Measurements from ENCODE around the gene TTC9B. TPM values are rescaled to one million over a fixed set of nuclear protein-coding genes. Genes with fewer than 3 reads are reported as not detected.

TTC9B gene
- total and polyA plus RNA-seq, 3 donors from 2014 or later, result 0.30 to 0.71 (median 0.50) TPM

DNA sequence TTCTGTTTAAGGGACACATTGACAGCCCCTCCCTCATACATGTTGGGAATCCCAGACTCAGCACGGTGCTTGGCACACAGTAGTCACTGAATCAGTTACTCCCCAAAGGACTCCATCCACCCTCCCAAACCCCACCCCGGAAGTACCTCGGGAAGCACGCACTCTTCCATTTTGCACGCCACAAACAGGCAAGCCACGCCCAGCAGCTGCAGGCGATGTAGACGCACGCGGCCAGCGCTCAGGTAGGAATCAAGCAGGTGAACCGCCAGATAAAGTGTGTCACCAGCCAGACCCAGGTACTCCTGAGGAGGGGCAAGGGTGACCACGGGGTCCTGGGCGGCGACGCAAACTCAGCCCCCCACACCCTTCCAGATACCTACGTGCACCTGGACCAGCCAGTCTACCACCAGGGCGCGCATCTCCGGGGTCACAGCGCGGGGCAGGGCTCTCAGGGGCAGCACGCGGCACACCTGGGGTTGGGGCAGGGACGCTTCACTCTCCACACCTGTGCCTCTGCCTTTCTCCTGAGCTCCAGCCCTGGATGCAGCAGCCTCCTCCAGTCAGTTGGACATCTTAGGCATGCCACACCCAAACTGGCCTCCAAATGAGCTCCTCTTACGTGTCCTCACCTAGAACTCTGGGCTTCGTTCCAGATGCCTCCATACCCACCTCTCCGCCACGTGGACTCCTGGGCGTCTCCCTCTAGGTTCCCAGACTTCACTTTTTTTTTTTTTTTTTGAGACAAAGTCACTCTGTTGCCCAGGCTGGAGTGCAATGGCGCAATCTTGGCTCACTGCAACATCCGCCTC is 6.4 kb upstream of the TTC9B start:
- no peaks in the 10 kb centered on the region for H3K27me3 ChIP-seq
- intact Hi-C loops (cut with DNase I; ENCODE audit: low total_unique reads), result no loop called here
- H3K4me3 ChIP-seq, result no peak overlapping the region
- H3K4me1 ChIP-seq, result peaks cover 11% of the 10 kb centered on the region
- H3K36me3 ChIP-seq (ENCODE audit: low read depth, missing control alignments), result no peaks in the 10 kb centered on the region
- no peak for TF ChIP-seq POLR2A (IDR thresholded peaks at IDR 0.05)
- TF ChIP-seq, protein P1, sequence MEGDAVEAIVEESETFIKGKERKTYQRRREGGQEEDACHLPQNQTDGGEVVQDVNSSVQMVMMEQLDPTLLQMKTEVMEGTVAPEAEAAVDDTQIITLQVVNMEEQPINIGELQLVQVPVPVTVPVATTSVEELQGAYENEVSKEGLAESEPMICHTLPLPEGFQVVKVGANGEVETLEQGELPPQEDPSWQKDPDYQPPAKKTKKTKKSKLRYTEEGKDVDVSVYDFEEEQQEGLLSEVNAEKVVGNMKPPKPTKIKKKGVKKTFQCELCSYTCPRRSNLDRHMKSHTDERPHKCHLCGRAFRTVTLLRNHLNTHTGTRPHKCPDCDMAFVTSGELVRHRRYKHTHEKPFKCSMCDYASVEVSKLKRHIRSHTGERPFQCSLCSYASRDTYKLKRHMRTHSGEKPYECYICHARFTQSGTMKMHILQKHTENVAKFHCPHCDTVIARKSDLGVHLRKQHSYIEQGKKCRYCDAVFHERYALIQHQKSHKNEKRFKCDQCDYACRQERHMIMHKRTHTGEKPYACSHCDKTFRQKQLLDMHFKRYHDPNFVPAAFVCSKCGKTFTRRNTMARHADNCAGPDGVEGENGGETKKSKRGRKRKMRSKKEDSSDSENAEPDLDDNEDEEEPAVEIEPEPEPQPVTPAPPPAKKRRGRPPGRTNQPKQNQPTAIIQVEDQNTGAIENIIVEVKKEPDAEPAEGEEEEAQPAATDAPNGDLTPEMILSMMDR (IDR thresholded peaks at IDR 0.05), result no peak
- 64 to 67% methylated on average over 23 to 32 of the region's 32 CpGs for WGBS, 2 donors
- no peaks in the 10 kb centered on the region for H3K9me3 ChIP-seq
- no peak for DNase-seq
- H3K27ac ChIP-seq, result no peak overlapping the region

DNA sequence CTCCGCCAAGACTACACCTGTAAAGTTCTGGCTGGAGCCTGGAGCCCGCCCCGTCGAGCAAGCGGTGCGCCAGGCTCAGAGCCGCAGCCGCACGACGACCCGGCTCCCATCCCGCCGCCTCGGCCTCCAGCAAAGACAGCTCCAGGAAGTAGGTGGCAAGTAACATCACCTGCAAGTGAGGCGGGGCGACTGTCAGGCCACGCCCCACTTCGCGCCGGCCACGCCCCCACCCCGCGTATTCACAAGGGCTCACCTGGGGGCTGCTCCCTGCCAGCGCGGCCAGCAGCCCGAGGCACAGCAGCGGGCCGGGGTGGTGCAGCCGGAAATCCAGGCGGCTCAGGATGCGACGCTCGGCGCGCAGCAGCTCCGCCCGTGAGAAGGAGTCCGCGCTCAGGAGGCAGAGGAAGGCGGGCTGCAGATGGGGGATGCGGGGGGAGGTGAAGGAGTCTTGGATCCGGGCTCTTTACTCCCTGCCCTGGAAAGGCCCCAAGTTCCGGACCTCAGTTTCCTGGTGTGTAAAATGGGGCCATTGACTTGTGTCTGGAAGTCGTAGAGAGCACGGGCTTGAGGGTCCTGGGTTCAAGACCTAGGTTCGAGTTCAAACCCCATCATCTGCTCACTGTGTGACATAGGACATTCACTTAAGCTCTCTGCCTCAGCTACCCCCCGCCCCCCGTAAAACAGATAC is 5.1 kb upstream of the TTC9B start:
- H3K27ac ChIP-seq, result no peak overlapping the region
- TF ChIP-seq POLR2A (IDR thresholded peaks at IDR 0.05), result no peak
- TF ChIP-seq, protein P1 (IDR thresholded peaks at IDR 0.05), result no peak
- no peaks in the 10 kb centered on the region for H3K9me3 ChIP-seq
- H3K4me3 ChIP-seq, result peak overlapping the region in 1 of 2 donors; percentile 20
- 18 to 45% methylated on average over 31 to 42 of the region's 48 CpGs for WGBS, 2 donors
- intact Hi-C loops (cut with DNase I; ENCODE audit: low total_unique reads), result no loop called here
- DNase-seq, result peak; percentile 37
- H3K36me3 ChIP-seq (ENCODE audit: low read depth, missing control alignments), result no peaks in the 10 kb centered on the region
- H3K4me1 ChIP-seq, result peaks cover 11% of the 10 kb centered on the region
- no peaks in the 10 kb centered on the region for H3K27me3 ChIP-seq

DNA sequence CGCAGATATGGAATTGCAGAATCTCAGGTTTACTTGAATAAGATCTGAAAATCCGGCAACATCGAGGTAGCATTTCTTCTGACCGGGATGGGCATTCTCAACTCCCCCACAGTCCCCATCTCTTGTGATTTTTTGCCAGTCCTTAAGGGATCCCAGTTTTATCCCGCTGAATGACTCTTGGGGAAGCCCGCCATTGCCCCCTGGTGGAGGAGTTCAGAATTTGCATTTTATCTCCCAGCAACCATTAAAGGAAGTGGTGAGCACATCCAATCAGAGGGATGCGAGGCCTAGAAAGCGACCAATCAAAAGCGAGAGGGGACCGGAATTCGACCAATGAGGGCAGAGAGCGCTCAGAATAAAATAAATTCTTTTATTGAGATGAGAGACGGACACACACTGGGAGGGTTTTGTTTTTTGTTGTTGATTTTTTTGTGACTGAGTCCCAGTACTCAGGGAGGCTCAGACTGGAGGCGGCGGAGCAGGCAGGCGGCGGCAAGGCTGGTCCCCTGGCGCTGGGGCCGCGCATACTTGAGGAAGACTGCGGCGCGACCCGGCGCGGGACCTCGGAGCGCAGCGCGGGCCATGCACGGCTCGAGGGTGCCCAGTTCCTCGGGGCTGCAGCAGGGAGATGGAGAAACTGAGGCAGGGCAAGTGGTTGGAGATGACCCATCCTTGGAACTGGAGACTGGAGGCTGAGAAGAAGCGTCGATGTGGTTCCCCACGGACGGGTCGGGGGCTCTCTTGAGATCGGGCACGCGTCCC is 3.9 kb upstream of the TTC9B start:
- Histone ChIP-seq H3K9me3 (no peaks in the 10 kb centered on the region), H3K36me3 (ENCODE audit: low read depth, missing control alignments) (no peaks in the 10 kb centered on the region), H3K4me1 (peaks cover 11% of the 10 kb centered on the region), H3K4me3 (peak overlapping the region; percentile 10 to 22), H3K27ac (no peak overlapping the region), H3K27me3 (no peaks in the 10 kb centered on the region)
- peak; percentile 89 for DNase-seq
- TF ChIP-seq, protein P1 (IDR thresholded peaks at IDR 0.05), result peak; percentile 97 to 99 (median 97)
- no peak for TF ChIP-seq POLR2A (IDR thresholded peaks at IDR 0.05)
- WGBS, 2 donors, result 44 to 48% methylated on average over 36 to 41 of the region's 41 CpGs
- intact Hi-C loops (cut with DNase I; ENCODE audit: low total_unique reads), result no loop called here

DNA sequence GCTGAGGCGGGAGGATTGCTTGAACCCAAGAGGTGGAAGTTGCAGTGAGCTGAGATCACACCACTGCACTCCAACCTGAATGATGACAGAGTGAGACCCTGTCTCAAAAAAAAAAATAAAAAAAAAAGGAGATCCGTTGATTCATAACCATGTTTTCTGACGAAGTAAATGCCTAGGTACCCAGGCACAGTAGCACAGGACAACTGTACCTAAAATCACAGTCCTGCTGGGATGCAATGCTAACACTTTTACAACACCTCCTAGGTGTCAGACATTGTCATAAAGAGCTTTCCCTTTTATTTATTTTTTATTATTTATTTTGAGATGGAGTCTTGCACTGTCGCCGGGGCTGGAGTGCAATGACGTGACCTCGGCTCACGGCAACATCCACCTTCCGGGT is 2.5 kb upstream of the TTC9B start:
- WGBS, 2 donors, result 83 to 84% methylated on average over 9 of the region's 9 CpGs
- Histone ChIP-seq H3K27me3 (no peaks in the 10 kb centered on the region), H3K36me3 (ENCODE audit: low read depth, missing control alignments) (no peaks in the 10 kb centered on the region), H3K4me1 (no peaks in the 10 kb centered on the region), H3K27ac (no peak overlapping the region), H3K4me3 (no peak overlapping the region), H3K9me3 (no peaks in the 10 kb centered on the region)
- no peak for DNase-seq
- TF ChIP-seq, protein P1 (IDR thresholded peaks at IDR 0.05), result no peak
- no peak for TF ChIP-seq POLR2A (IDR thresholded peaks at IDR 0.05)
- intact Hi-C loops (cut with DNase I; ENCODE audit: low total_unique reads), result no loop called here
